ENCODE data around the gene HIC1.
"Not testable (repeated sequence)": the region's sequence is repeated elsewhere in the genome, so short reads cannot be mapped to it uniquely, and the experiment has no call there.

HIC1 gene

GRCh38 chr17:2054512-2055291, at the start of gene HIC1:
HIC1 (plus strand) TSS chr17:2055103; CDS start chr17:2056691, 1,588 bp downstream.
- peak within 1 kb of the TSS; percentile 2 for H3K4me3 ChIP-seq (ENCODE audit: low read depth, low read length)

GRCh38 chr17:2008332-2009126, 46.4 kb upstream of the HIC1 start:
- no peak overlapping the region for H3K4me3 ChIP-seq (ENCODE audit: low read depth, low read length)

- no peak overlapping the region for H3K4me3 ChIP-seq (ENCODE audit: low read depth, low read length)
Observed at GRCh38 chr17:2009737-2010136, 45.2 kb upstream of the HIC1 start.

GRCh38 chr17:2011411-2012371, 43.2 kb upstream of the HIC1 start:
- no peak overlapping the region for H3K4me3 ChIP-seq (ENCODE audit: low read depth, low read length)

GRCh38 chr17:2012499-2012898, 42.4 kb upstream of the HIC1 start:
- no peak overlapping the region for H3K4me3 ChIP-seq (ENCODE audit: low read depth, low read length)

GRCh38 chr17:2013220-2013993, 41.5 kb upstream of the HIC1 start:
- not testable (repeated sequence) for H3K4me3 ChIP-seq (ENCODE audit: low read depth, low read length)

- no peak overlapping the region for H3K4me3 ChIP-seq (ENCODE audit: low read depth, low read length)
Observed at GRCh38 chr17:2013994-2014317, 40.9 kb upstream of the HIC1 start.

GRCh38 chr17:2015314-2015713, 39.6 kb upstream of the HIC1 start:
- no peak overlapping the region for H3K4me3 ChIP-seq (ENCODE audit: low read depth, low read length)

GRCh38 chr17:2016494-2016893, 38.4 kb upstream of the HIC1 start:
- no peak overlapping the region for H3K4me3 ChIP-seq (ENCODE audit: low read depth, low read length)

- no peak overlapping the region for H3K4me3 ChIP-seq (ENCODE audit: low read depth, low read length)
Observed at GRCh38 chr17:2017274-2017941, 37.5 kb upstream of the HIC1 start.

- no peak overlapping the region for H3K4me3 ChIP-seq (ENCODE audit: low read depth, low read length)
Observed at GRCh38 chr17:2018716-2019510, 36.0 kb upstream of the HIC1 start.

- no peak overlapping the region for H3K4me3 ChIP-seq (ENCODE audit: low read depth, low read length)
Observed at GRCh38 chr17:2019723-2020122, 35.2 kb upstream of the HIC1 start.

- H3K4me3 ChIP-seq (ENCODE audit: low read depth, low read length): no peak overlapping the region
Observed at GRCh38 chr17:2020721-2021120, 34.2 kb upstream of the HIC1 start.

- no peak overlapping the region for H3K4me3 ChIP-seq (ENCODE audit: low read depth, low read length)
Observed at GRCh38 chr17:2022647-2023240, 32.2 kb upstream of the HIC1 start.

GRCh38 chr17:2023256-2023655, 31.6 kb upstream of the HIC1 start:
- H3K4me3 ChIP-seq (ENCODE audit: low read depth, low read length): no peak overlapping the region

- peak overlapping the region; percentile 13 for H3K4me3 ChIP-seq (ENCODE audit: low read depth, low read length)
Observed at GRCh38 chr17:2023692-2024571, 31.0 kb upstream of the HIC1 start.

- peak overlapping the region; percentile 8 for H3K4me3 ChIP-seq (ENCODE audit: low read depth, low read length)
Observed at GRCh38 chr17:2024572-2025219, 30.2 kb upstream of the HIC1 start.

All from iPS-11a (cell line).